WTC11 (cell line): ENCODE results near the gene STPG3. TPM values are rescaled to one million over a fixed set of nuclear protein-coding genes. Genes with fewer than 3 reads are reported as not detected.

ENCODE experiments used
- ATAC-seq: fragments of 200-7000 bp; cut with Tn5 transposase; 2 replicates; pipeline ENCODE4 v1.10.0; 2021; ENCODE audit warnings: mild to moderate bottlenecking, moderate library complexity
- CTCF ChIA-PET: fragments of 300-600 bp; sonication (Branson Sonifier 250); formaldehyde crosslinking; loops from one replicate; lab custom pipeline; 2021; ENCODE audit warnings: antibody characterized with exemption; lab: Charles Lee
- POLR2A ChIA-PET: fragments of 350-600 bp; sonication (Branson Sonifier 250); formaldehyde crosslinking; loops from one replicate; lab custom pipeline; 2021; ENCODE audit warnings: antibody characterized with exemption; lab: Charles Lee
- DNase-seq: peaks from one replicate; pipeline ENCODE4 v3.0.0; 2021; ENCODE audit warnings: low spot score
- H3K27ac Mint-ChIP-seq: 2 replicates; pipeline ENCODE4 v1.8.0; 2021; ENCODE audit warnings: mixed read lengths
- H3K27me3 Mint-ChIP-seq: 2 replicates; pipeline ENCODE4 v1.8.0; 2021; ENCODE audit warnings: low read depth, mild to moderate bottlenecking, moderate library complexity, mixed read lengths
- H3K36me3 Mint-ChIP-seq: 2 replicates; pipeline ENCODE4 v1.8.0; 2021; ENCODE audit warnings: mixed read lengths
- H3K4me1 Mint-ChIP-seq: 2 replicates; pipeline ENCODE4 v1.8.0; 2022; ENCODE audit warnings: mixed read lengths
- H3K4me3 Mint-ChIP-seq: 2 replicates; pipeline ENCODE4 v1.8.0; 2021; ENCODE audit warnings: mild to moderate bottlenecking, moderate library complexity, mixed read lengths
- H3K9me3 Mint-ChIP-seq: 2 replicates; pipeline ENCODE4 v1.8.0; 2021; ENCODE audit warnings: mixed read lengths
- E2F5 ChIP-seq: sonication (generic); formaldehyde crosslinking; IDR thresholded peaks from 2 replicates; pipeline ENCODE4 v1.8.1; 2022; ENCODE audit warnings: mild to moderate bottlenecking, moderate library complexity, missing genetic modification reagents
- ERG ChIP-seq: fragments of 250-450 bp; sonication (Bioruptor Pico); IDR thresholded peaks from 2 replicates; pipeline ENCODE4 v1.8.0; 2021; ENCODE audit warnings: mild to moderate bottlenecking
- FOXP1 ChIP-seq: sonication (generic); formaldehyde crosslinking; IDR thresholded peaks from 2 replicates; pipeline ENCODE4 v1.8.0; 2022; ENCODE audit warnings: missing genetic modification reagents, mild to moderate bottlenecking, moderate library complexity, borderline replicate concordance
- FOXP4 ChIP-seq: sonication (generic); formaldehyde crosslinking; IDR thresholded peaks from 2 replicates; pipeline ENCODE4 v1.8.0; 2022; ENCODE audit warnings: mild to moderate bottlenecking, missing genetic modification reagents
- HMGXB4 ChIP-seq: sonication (generic); formaldehyde crosslinking; IDR thresholded peaks from 2 replicates; pipeline ENCODE4 v1.8.1; 2023; ENCODE audit warnings: mild to moderate bottlenecking, moderate library complexity, missing genetic modification reagents
- JUN ChIP-seq: sonication (generic); formaldehyde crosslinking; IDR thresholded peaks from 2 replicates; pipeline ENCODE4 v1.8.0; 2023; ENCODE audit warnings: mild to moderate bottlenecking, missing genetic modification reagents
- PREB ChIP-seq: sonication (generic); formaldehyde crosslinking; IDR thresholded peaks from 2 replicates; pipeline ENCODE4 v1.8.1; 2022; ENCODE audit warnings: mild to moderate bottlenecking, missing genetic modification reagents, moderate library complexity, borderline replicate concordance
- RELA ChIP-seq: sonication (generic); formaldehyde crosslinking; IDR thresholded peaks from 2 replicates; pipeline ENCODE4 v1.8.1; 2022; ENCODE audit warnings: missing genetic modification reagents, mild to moderate bottlenecking, borderline replicate concordance
- RORB ChIP-seq: fragments of 250-450 bp; sonication (Bioruptor Pico); IDR thresholded peaks from 2 replicates; pipeline ENCODE4 v1.9.0; 2021; ENCODE audit warnings: mild to moderate bottlenecking
- STAT6 ChIP-seq: sonication (generic); formaldehyde crosslinking; conservative IDR thresholded peaks from 2 replicates; pipeline ENCODE4 v1.8.1; 2023; ENCODE audit warnings: mild to moderate bottlenecking, low read depth, missing genetic modification reagents, moderate library complexity
- TEAD1 ChIP-seq: sonication (generic); formaldehyde crosslinking; IDR thresholded peaks from 2 replicates; pipeline ENCODE4 v1.8.0; 2022; ENCODE audit warnings: mild to moderate bottlenecking, missing genetic modification reagents
- ZNF423 ChIP-seq: fragments of 250-450 bp; sonication (Bioruptor Pico); IDR thresholded peaks from 2 replicates; pipeline ENCODE4 v2.1.2; 2022; ENCODE audit warnings: mild to moderate bottlenecking, moderate library complexity
- total RNA-seq: library from RNA; stranded (reverse); gene quantifications from 3 replicates; pipeline ENCODE4 v1.2.3, GENCODE V29; 2021

Gene STPG3
- total RNA-seq, 1 experiment from 2014 or later: 0.26 TPM

- TF ChIP-seq FOXP4 (CRISPR knock-in tag) (no peak), E2F5 (CRISPR knock-in tag) (no peak)
- Mint-ChIP-seq H3K27ac (no peak overlapping the region), H3K9me3 (no peaks in the 10 kb centered on the region), H3K36me3 (peaks cover 11% of the 10 kb centered on the region), H3K4me1 (peaks cover 22% of the 10 kb centered on the region), H3K27me3 (peaks cover 4% of the 10 kb centered on the region), H3K4me3 (no peak overlapping the region)
- ChIA-PET CTCF (interaction anchor here (0.6 to 5.9 kb wide), 3 partner anchors 11 to 219 kb away, joined by 3 to 46 read pairs (median 6); no protein-coding TSS in a partner anchor), POLR2A (no interaction called here)
- DNase-seq (no peak), ATAC-seq (no peak)
Measured at GRCh38 chr9:137247916-137248175, 3.2 kb upstream of the STPG3 start.

- ChIA-PET CTCF (interaction anchor here (1.2 to 5.9 kb wide), 2 partner anchors 14 to 52 kb away, joined by 3 to 46 read pairs; partner anchors contain the start of gene NRARP), POLR2A (interaction anchor here (4.2 kb wide), 1 partner anchor 10 kb away, joined by 30 read pairs; the partner anchor contains the start of gene TUBB4B)
- H3K4me1 Mint-ChIP-seq: peaks cover 8% of the 10 kb centered on the region
- ATAC-seq (no peak), DNase-seq (no peak)
- H3K36me3 Mint-ChIP-seq: no peaks in the 10 kb centered on the region
- H3K27ac Mint-ChIP-seq: no peak overlapping the region
- no peaks in the 10 kb centered on the region for H3K9me3 Mint-ChIP-seq
- H3K27me3 Mint-ChIP-seq: peaks cover 11% of the 10 kb centered on the region
- H3K4me3 Mint-ChIP-seq: no peak overlapping the region
- peak; percentile 8; the same call in 1 of the 2 replicates for TF ChIP-seq ZNF423 (CRISPR knock-in tag)
- TF ChIP-seq STAT6 (CRISPR knock-in tag): no peak
Measured at GRCh38 chr9:137250329-137251193, 525 bp upstream of the STPG3 start.

- Mint-ChIP-seq H3K27ac (no peak overlapping the region), H3K27me3 (peaks cover 11% of the 10 kb centered on the region), H3K4me3 (no peak overlapping the region), H3K9me3 (no peaks in the 10 kb centered on the region), H3K36me3 (0 out of 2 replicates have a peak, but pooled peaks cover under 1% of the 10 kb centered on the region), H3K4me1 (peaks cover 8% of the 10 kb centered on the region)
- TF ChIP-seq HMGXB4 (CRISPR knock-in tag) (no peak), PREB (CRISPR knock-in tag) (no peak), TEAD1 (no peak), RORB (CRISPR knock-in tag) (no peak), RELA (CRISPR knock-in tag) (no peak), ERG (CRISPR knock-in tag) (no peak), JUN (CRISPR knock-in tag) (no peak), FOXP1 (no peak)
- CTCF ChIA-PET: interaction anchor here (0.6 to 4.6 kb wide), 13 partner anchors 7 to 187 kb away, joined by 3 to 59 read pairs (median 5); partner anchors contain the start of genes NRARP, RNF224 and TUBB4B
- DNase-seq (no peak), ATAC-seq (no peak)
- POLR2A ChIA-PET: interaction anchor here (0.5 to 4.2 kb wide), 2 partner anchors 11 to 43 kb away, joined by 3 to 30 read pairs; partner anchors contain the start of gene TUBB4B
Measured at GRCh38 chr9:137251490-137252268, 593 bp downstream of the STPG3 start.
